ENCODE measurements around the gene HAND2. TPM values are rescaled to one million over a fixed set of nuclear protein-coding genes. Genes with fewer than 3 reads are reported as not detected.
A peak's percentile ranks its signal among the peaks of the same experiment; 100 is the strongest.

Gene HAND2
- total RNA-seq, 2 donors from 2014 or later = 86.3 to 108 TPM

DNA sequence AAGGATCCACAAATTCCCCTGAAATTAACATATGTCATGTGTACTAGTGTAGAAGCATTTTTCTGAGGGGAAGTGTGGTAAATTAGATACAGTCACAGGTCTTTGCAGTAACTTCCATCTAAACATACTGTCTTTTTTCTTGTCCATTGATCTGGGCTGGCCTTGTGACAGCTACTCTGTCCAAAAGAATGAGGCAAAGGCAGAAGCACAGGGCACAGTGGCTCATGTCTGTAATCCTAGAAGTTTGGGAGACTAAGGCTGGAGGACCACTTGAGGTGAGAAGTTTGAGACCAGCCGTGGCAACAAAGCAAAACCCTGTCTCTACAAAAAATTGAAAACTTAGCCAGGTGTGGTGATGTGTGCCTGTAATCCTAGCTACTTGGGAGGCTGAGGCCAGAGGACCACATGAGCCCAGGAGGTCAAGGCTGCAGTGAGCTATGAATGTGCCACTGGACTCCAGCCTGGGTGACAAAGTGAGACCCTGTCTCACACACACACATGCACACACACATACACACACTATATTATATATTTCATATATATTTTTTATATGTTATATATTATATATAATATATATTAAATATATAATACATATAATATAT lies 47.6 kb downstream of the HAND2 start:
- Histone ChIP-seq H3K36me3 (no peaks in the 10 kb centered on the region), H3K9me3 (no peaks in the 10 kb centered on the region), H3K4me1 (peaks cover 0 to 13% of the 10 kb centered on the region in 2 donors), H3K27ac (no peak overlapping the region), H3K27me3 (no peaks in the 10 kb centered on the region), H3K4me3 (no peak overlapping the region)
- TF ChIP-seq CTCF (IDR thresholded peaks at IDR 0.05) = no peak
- DNase-seq (ENCODE audit: low spot score) = no peak

- H3K36me3 ChIP-seq = no peaks in the 10 kb centered on the region
These were observed 51.1 kb downstream of the HAND2 start for GRCh38 chr4:173478913-173479283.

DNA sequence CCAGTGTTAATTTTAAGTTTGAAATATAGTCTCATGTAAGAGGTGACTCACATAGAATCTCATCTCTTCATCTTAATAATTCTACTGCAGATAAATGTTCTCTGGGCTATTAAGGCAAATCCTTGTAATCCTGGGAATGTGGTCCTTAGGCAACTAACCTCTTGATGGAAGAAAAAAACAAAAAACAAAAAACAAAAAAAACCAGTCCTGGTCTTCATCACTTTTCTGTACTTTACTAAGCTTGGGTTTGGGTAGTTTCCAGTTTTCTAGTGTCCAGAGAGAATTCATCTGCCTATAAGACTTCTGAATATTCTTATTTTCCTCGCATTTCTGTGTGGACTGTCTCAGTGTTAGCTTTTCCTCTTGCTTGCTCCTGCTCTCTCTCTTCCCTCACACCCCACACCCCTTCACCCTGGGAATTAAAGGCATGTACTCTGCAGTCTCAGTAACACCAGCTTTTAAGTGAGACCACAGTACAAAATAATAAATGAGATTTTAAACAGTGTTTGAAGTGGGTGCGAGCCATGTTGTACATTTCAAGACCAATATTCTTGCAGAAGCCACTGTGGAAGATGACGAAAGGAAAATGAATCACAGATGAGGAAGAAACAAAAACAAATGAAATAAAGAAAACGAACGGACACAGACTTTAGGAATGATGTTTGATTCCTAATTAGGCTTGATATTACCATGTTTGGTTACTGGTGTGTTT lies 51.7 kb downstream of the HAND2 start:
- Histone ChIP-seq H3K4me3 (no peak overlapping the region), H3K9me3 (no peaks in the 10 kb centered on the region), H3K4me1 (no peaks in the 10 kb centered on the region), H3K27me3 (no peaks in the 10 kb centered on the region), H3K36me3 (no peaks in the 10 kb centered on the region), H3K27ac (peak overlapping the region in 1 of 2 donors; percentile 61)
- TF ChIP-seq CTCF (IDR thresholded peaks at IDR 0.05) = no peak
- DNase-seq (ENCODE audit: low spot score) = no peak

More at GRCh38 chr4:173478913-173479283, 51.1 kb downstream of the HAND2 start:
- Histone ChIP-seq H3K4me3 (no peak overlapping the region), H3K9me3 (no peaks in the 10 kb centered on the region), H3K4me1 (no peaks in the 10 kb centered on the region), H3K27ac (peak overlapping the region in 1 of 2 donors; percentile 61), H3K27me3 (no peaks in the 10 kb centered on the region)
- no peak for TF ChIP-seq CTCF (IDR thresholded peaks at IDR 0.05)
- no peak for DNase-seq (ENCODE audit: low spot score)

GRCh38 chr4:173477016-173477415 lies 53.0 kb downstream of the HAND2 start:
- H3K36me3 ChIP-seq = no peaks in the 10 kb centered on the region
- no peaks in the 10 kb centered on the region for H3K9me3 ChIP-seq
- no peak overlapping the region for H3K4me3 ChIP-seq
- no peaks in the 10 kb centered on the region for H3K4me1 ChIP-seq
- TF ChIP-seq CTCF (IDR thresholded peaks at IDR 0.05) = no peak
- DNase-seq (ENCODE audit: low spot score) = no peak
- H3K27ac ChIP-seq = no peak overlapping the region
- no peaks in the 10 kb centered on the region for H3K27me3 ChIP-seq

Other genes with a start within 250 kb of the HAND2 start
- gene HMGB2, start 195.9 kb downstream of the HAND2 start, total RNA-seq = 10 to 100 TPM; 34.4 to 41.7 TPM
- gene SAP30, start 159.3 kb downstream of the HAND2 start, total RNA-seq = 10 to 100 TPM; 25.4 to 27.3 TPM
- gene SCRG1, start 131.1 kb downstream of the HAND2 start, total RNA-seq = under 1 TPM; 0.31 to 0.44 TPM